Loucy (cell line): ENCODE results near the gene CCDC182.

Experiments used
- H2AFZ ChIP-seq: fragments of 200-600 bp; sonication (generic); 2 replicates; pipeline ENCODE4 v1.6.0; 2016; ENCODE audit warnings: antibody characterized with exemption, mild to moderate bottlenecking, low read length, moderate library complexity
- H3F3A ChIP-seq: fragments of 200-600 bp; 2 replicates; pipeline ENCODE4 v1.6.0; 2016; ENCODE audit warnings: antibody characterized with exemption, low read depth, mild to moderate bottlenecking
- H3K27me3 ChIP-seq: fragments of 200-600 bp; sonication (generic); 2 replicates; pipeline ENCODE4 v1.6.1; 2014; ENCODE audit warnings: low read length, mild to moderate bottlenecking; ENCODE audit not compliant: insufficient read depth, poor library complexity, severe bottlenecking
- H3K36me3 ChIP-seq: fragments of 200-600 bp; sonication (generic); 2 replicates; pipeline ENCODE4 v1.6.1; 2016; ENCODE audit warnings: low read length; ENCODE audit not compliant: insufficient read depth
- H3K4me1 ChIP-seq: fragments of 200-600 bp; sonication (generic); 2 replicates; pipeline ENCODE4 v1.5.1; 2014; ENCODE audit warnings: low read length, mild to moderate bottlenecking; ENCODE audit not compliant: insufficient read depth, poor library complexity, severe bottlenecking
- H3K4me2 ChIP-seq: fragments of 200-600 bp; sonication (generic); 2 replicates; pipeline ENCODE4 v1.6.0; 2014; ENCODE audit warnings: antibody characterized with exemption, low read length, low read depth, mild to moderate bottlenecking; ENCODE audit not compliant: poor library complexity, severe bottlenecking
- H3K4me3 ChIP-seq: fragments of 200-600 bp; sonication (generic); 2 replicates; pipeline ENCODE4 v1.5.1; 2014; ENCODE audit warnings: low read length, mild to moderate bottlenecking, mixed read lengths; ENCODE audit not compliant: poor library complexity, severe bottlenecking
- H3K79me2 ChIP-seq: fragments of 200-600 bp; sonication (generic); 2 replicates; pipeline ENCODE4 v1.6.1; 2014; ENCODE audit warnings: low read length; ENCODE audit not compliant: insufficient read depth
- H3K9ac ChIP-seq: fragments of 200-600 bp; sonication (generic); 2 replicates; pipeline ENCODE4 v1.6.0; 2014; ENCODE audit warnings: mild to moderate bottlenecking, low read depth, low read length, moderate library complexity; ENCODE audit not compliant: poor library complexity, severe bottlenecking
- H3K9me2 ChIP-seq: fragments of 200-600 bp; sonication (generic); replicated peaks from 2 replicates; pipeline ENCODE4 v1.6.1; 2016; ENCODE audit warnings: low read depth, low read length, mixed read lengths
- H3K9me3 ChIP-seq: fragments of 200-600 bp; sonication (generic); 2 replicates; pipeline ENCODE4 v1.6.1; 2014; ENCODE audit warnings: mild to moderate bottlenecking, antibody characterized with exemption, low read length, low read depth; ENCODE audit not compliant: insufficient read depth
- H4K20me1 ChIP-seq: fragments of 200-600 bp; sonication (generic); 2 replicates; pipeline ENCODE4 v1.6.0; 2014; ENCODE audit warnings: antibody characterized with exemption, low read length, mild to moderate bottlenecking; ENCODE audit not compliant: insufficient read depth, poor library complexity, severe bottlenecking
- EZH2phosphoT487 ChIP-seq: fragments of 200-600 bp; IDR thresholded peaks from 2 replicates; pipeline ENCODE4 v1.6.1; 2018; ENCODE audit warnings: antibody characterized with exemption, mild to moderate bottlenecking, moderate library complexity, borderline replicate concordance
- TF ChIP-seq, protein P1 (sequence below): fragments of 200-600 bp; sonication (generic); conservative IDR thresholded peaks from 2 replicates; pipeline ENCODE4 v1.5.1; 2014; ENCODE audit warnings: mild to moderate bottlenecking, antibody characterized with exemption, low read length

CCDC182 gene

DNA sequence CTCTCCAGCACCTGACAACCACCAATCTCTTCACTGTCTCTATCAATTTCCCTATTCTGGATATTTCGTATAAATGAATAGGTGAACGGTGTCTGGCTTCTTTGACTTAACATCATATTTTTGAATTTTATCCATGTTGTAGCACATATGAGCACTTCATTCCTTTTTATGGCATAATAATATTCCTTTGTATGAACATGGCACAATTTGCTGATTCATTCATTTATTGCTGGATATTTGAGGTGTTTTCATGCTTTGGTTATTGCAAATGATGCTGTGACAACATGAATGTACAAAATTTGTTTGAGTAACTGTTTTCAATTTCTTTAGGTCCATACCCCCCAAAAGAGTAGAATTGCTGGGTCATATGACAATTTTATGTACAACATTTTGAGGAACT, 12.0 kb downstream of the CCDC182 start:
- H3K4me3 ChIP-seq = no peak overlapping the region
- H2AFZ ChIP-seq = no peak overlapping the region
- no peaks in the 10 kb centered on the region for H3K4me1 ChIP-seq
- no peaks in the 10 kb centered on the region for H3K9me3 ChIP-seq
- H3K36me3 ChIP-seq = no peaks in the 10 kb centered on the region
- no peak for TF ChIP-seq EZH2phosphoT487
- TF ChIP-seq, protein P1, sequence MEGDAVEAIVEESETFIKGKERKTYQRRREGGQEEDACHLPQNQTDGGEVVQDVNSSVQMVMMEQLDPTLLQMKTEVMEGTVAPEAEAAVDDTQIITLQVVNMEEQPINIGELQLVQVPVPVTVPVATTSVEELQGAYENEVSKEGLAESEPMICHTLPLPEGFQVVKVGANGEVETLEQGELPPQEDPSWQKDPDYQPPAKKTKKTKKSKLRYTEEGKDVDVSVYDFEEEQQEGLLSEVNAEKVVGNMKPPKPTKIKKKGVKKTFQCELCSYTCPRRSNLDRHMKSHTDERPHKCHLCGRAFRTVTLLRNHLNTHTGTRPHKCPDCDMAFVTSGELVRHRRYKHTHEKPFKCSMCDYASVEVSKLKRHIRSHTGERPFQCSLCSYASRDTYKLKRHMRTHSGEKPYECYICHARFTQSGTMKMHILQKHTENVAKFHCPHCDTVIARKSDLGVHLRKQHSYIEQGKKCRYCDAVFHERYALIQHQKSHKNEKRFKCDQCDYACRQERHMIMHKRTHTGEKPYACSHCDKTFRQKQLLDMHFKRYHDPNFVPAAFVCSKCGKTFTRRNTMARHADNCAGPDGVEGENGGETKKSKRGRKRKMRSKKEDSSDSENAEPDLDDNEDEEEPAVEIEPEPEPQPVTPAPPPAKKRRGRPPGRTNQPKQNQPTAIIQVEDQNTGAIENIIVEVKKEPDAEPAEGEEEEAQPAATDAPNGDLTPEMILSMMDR = no peak
- no peaks in the 10 kb centered on the region for H4K20me1 ChIP-seq
- H3K79me2 ChIP-seq = no peaks in the 10 kb centered on the region
- no peaks in the 10 kb centered on the region for H3F3A ChIP-seq
- H3K4me2 ChIP-seq = no peak overlapping the region
- H3K9ac ChIP-seq = no peak overlapping the region
- no peaks in the 10 kb centered on the region for H3K9me2 ChIP-seq
- H3K27me3 ChIP-seq = no peaks in the 10 kb centered on the region

DNA sequence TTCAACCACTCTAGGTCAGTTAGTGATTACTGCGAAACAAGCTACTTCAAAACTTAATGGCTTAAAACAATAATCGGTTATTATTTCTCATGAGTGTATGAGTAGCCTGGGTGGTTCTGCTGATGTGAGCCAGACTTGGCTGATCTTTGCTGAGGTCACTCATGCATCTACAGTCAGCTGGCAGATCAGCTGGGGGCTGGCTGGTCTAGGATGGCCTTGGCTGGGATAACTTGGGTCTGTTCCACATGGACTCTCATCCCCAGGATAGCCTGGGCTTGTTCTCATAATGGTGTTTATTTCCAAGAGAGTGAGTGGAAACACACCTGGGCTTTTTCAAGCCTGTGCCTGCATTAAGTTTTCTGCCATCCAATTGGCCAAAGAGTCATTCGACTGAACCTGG, 13.0 kb downstream of the CCDC182 start:
- H3K27me3 ChIP-seq = no peaks in the 10 kb centered on the region

DNA sequence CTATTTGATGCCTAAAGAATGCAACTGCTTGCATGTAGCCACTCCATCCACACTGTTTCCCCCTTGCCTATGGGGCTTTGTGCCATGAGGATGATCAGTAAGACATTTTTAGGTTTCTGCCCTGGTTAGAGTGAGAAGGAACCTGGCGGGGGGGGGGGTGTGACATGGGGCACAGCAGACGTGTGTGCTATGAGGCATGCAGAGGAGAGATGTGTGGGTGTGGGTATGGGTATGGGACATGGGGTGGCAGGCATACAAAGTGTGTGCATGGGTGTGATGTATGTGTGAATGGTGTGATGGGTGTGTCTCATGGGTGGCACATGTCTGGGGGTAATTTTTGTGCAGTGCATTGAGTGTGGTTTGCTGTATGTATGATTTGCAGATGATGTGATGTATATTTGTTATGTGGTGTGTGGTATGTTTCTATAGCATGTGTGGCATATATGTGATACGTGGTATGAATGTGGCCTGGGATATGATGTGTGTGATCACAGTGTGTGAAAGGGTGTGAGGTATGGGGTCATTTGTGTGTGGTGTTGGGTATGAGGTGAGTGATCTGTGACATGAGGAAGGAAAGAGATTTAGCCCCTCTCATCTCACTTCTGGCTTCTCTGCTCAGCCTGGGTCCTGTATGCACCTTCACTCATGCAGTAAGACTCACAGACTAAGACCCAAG, 14.9 kb downstream of the CCDC182 start:
- H3K79me2 ChIP-seq = no peaks in the 10 kb centered on the region
- H3K9ac ChIP-seq = no peak overlapping the region
- H3F3A ChIP-seq = no peaks in the 10 kb centered on the region
- no peak for TF ChIP-seq EZH2phosphoT487
- TF ChIP-seq, protein P1 = no peak
- no peaks in the 10 kb centered on the region for H3K9me3 ChIP-seq
- H3K9me2 ChIP-seq = no peaks in the 10 kb centered on the region
- H3K4me1 ChIP-seq = no peaks in the 10 kb centered on the region
- no peak overlapping the region for H3K4me3 ChIP-seq
- no peaks in the 10 kb centered on the region for H3K27me3 ChIP-seq
- H2AFZ ChIP-seq = no peak overlapping the region
- H3K36me3 ChIP-seq = no peaks in the 10 kb centered on the region
- no peaks in the 10 kb centered on the region for H4K20me1 ChIP-seq
- no peak overlapping the region for H3K4me2 ChIP-seq

More for the DNA sequence above, 13.0 kb downstream of the CCDC182 start:
- H4K20me1 ChIP-seq = no peaks in the 10 kb centered on the region
- no peaks in the 10 kb centered on the region for H3K79me2 ChIP-seq
- H3K36me3 ChIP-seq = no peaks in the 10 kb centered on the region
- H3K9me3 ChIP-seq = no peaks in the 10 kb centered on the region
- H3K4me3 ChIP-seq = no peak overlapping the region
- H3K9me2 ChIP-seq = no peaks in the 10 kb centered on the region
- H3K4me1 ChIP-seq = no peaks in the 10 kb centered on the region
- TF ChIP-seq, protein P1 = no peak
- no peak for TF ChIP-seq EZH2phosphoT487
- H3K9ac ChIP-seq = no peak overlapping the region
- H3K4me2 ChIP-seq = no peak overlapping the region
- no peaks in the 10 kb centered on the region for H3F3A ChIP-seq
- H2AFZ ChIP-seq = no peak overlapping the region
